Urothelium cell line (cell line): ENCODE results near the gene GTPBP6.

Experiments
- DNase-seq: peaks from one replicate; pipeline ENCODE4 v3.0.0; 2011; ENCODE audit warnings: low spot score, mixed read lengths
- FAIRE-seq: peaks from 2 replicates; lab custom pipeline; 2011; peaks lifted over from hg19 to GRCh38; lab: Jason Lieb, UNC

The GTPBP6 gene

GRCh38 chrX:318739-319578, at the start of gene GTPBP6:
TSS of gene GTPBP6 (minus strand) at chrX:318796. CDS start at chrX:318787, 9 bp downstream.
- FAIRE-seq: no peak
- DNase-seq: peak; percentile 90

DNA sequence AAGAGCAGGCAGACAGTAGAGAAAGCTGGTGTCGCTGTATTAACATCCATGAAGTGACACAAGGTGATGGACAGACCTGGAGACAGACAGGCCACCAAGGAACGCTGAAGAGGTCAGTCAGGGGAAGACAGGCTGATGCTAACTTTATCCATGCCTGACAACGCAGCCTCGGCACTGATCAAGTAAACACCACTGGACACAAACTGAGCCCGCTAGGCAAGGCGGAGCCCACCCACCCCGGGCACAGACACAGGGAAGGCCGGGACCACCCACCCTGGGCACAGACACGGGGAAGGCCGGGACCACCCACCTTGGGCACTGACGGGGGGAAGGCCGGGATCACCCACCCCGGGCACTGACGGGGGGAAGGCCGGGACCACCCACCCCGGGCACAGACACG, 49.3 kb upstream of the GTPBP6 start:
- FAIRE-seq: no peak
- DNase-seq: no peak

DNA sequence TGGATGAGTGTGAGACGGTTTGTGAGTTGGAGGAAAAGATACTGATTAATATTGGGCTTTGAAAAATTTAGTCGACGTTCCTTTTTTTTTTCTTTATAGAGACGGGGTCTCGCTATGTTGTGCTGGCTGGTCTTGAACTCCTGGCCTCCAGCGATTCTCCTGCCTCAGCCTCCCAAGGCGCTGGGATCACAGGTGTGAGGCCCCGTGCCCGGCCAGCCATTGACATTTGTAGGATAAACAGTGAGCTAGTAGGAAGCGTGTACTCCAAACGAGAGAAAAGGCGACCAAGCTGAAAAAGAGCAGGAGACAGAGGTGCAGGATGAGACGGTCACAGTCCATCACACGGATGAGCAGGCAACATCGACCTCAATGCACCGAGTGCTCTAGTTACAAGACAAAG, 48.8 kb upstream of the GTPBP6 start:
- FAIRE-seq: no peak
- no peak for DNase-seq

DNA sequence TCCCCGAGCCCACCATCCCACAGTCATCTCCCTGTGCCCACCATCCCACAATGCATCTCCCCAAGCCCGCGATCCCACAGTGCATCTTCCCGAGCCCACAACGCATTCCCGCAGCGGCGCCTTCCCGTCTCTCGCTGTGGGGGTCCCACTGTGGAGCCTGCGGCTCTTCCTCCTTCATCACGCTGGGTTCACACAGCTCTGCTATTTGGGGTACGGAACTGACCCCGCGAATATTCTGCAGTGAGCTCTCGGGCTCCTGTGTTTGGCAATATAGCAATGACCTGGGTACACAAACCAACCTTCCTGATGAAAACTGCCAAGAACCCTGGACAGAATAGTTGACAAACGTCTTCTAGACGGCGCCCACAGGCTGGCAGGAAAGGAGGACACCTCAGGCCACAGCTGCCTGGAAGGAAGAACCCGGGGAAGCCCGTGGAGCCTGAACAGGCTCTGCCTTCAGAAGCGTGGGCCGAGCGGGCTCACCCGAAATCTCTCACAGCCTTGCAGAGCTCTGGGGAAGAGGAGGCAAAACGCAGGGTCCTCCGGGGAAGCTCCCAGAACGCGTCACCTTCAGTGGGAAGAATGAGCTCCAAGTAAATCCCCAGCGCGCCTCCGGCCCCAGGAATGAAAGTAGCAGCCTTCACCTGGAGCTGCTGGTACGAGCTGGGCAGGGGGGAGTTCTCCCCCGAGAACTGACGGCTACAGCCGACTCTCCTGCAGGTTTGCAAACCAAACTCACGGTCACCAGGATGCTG, 45.2 kb upstream of the GTPBP6 start:
- FAIRE-seq (no peak), DNase-seq (no peak)

DNA sequence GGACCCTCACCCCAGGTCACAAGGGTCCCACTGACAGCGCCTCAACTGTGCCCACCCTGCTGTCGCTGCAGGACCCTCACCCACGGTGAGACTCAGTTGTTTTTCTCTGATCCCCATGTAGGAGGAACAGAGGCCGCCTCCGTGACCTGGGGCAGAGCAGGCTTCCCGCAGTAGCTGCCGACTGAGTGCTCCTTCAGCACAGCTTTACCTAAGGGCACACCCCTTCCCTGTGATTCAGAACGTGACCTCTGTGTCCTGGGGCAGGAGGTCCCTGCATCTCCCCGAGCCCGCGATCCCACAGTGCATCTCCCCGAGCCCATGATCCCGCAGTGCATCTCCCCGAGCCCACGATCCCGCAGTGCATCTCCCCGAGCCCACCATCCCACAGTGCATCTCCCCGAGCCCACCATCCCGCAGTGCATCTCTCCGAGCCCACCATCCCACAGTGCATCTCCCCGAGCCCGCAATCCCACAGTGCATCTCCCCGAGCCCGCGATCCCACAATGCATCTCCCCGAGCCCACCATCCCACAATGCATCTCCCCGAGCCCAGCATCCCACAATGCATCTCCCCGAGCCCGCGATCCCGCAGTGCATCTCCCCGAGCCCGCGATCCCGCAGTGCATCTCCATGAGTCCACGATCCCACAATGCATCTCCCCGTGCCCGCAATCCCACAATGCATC, 44.5 kb upstream of the GTPBP6 start:
- FAIRE-seq (peak; percentile 98), DNase-seq (no peak)

DNA sequence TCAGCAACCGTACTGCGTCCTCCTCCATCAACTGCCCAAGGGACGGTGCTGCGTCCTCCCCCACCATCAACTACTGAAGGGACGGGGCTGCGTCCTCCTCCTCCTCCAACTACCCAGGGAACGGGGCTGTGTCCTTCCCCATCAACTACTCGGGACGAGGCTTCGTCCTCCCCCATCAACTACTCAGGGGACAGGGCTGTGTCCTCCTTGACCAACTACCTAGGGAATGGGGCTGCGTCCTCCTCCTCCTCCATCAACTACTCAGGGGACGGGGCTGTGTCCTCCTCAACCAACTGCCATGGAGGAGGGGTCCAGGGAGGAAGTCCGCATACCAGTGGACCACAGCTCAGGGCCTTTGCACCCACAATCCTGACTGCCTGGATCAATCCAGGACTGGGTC, 43.8 kb upstream of the GTPBP6 start:
- DNase-seq: no peak
- no peak for FAIRE-seq

- FAIRE-seq (no peak), DNase-seq (no peak)
These were observed 42.9 kb upstream of the GTPBP6 start for GRCh38 chrX:361231-362145.

DNA sequence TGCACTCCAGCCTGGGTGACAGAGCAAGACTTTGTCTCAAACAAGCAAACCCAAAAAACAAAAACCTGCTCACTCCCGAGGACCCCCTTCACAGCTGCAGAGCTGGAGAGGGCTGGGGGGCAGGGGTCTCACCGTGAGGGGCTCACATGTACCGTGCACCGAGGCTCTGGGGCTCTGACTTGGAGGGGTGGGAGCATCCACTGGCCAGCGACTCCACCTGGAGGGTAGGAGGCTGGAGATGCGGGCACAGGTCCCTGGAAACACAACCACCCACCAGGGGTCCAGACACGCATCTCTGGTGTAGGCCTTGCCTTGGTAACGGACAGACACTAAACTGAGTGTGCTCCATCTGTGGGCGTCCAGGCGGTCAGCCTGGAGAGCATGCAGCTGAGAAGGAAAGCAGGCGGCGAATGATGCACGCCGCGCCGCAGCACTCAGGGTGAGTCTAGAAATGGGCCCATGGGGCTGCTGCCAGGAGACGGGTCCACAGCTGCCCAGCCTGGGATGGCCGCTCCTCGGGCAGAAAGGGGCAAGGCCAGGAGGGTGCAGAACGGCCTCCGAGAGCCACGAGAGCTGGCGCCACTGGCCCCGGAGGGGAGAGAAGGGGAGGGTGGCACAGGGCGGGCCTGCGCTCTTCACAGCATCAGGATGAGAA, 42.0 kb upstream of the GTPBP6 start:
- FAIRE-seq (no peak), DNase-seq (no peak)

- no peak for FAIRE-seq
- no peak for DNase-seq
These were observed 40.1 kb upstream of the GTPBP6 start for GRCh38 chrX:358651-359143.

DNA sequence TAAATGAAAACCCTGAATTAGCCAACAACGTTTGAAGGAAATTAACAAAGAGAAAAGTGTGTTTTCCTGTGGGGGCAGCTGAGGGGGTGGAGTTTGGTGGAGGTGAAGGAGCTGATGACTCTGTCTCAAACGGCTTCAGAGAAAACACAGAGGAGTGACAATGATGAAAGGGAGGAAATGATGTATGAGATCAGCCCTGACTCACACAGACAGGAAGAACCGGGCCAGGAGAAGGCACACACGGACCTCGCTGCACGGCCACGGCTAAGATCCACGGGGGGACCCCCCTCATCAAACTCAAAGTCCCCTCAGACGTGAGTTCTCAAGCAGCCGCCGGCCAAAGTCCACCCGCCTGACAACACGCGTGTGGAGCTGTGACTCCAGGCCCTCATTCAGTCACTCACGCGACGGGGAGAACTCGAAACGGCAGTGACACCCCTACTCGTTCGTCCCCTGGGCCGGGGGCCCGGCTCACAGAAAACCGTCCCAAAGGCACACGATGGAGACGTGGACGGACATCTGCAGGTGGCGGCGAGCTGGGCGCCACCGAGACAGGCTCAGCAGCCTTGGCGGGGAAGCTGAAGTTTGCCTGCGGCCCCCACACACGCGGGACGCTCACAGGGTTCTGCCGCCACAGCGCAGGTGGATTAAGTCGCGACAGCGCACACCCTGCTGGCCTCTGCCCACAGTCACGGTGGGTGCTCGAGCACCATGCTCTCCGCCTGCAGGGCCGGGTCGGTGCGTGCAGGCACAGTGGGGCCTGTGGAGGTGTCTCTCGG, 39.3 kb upstream of the GTPBP6 start:
- FAIRE-seq (no peak), DNase-seq (peak; percentile 11)

DNA sequence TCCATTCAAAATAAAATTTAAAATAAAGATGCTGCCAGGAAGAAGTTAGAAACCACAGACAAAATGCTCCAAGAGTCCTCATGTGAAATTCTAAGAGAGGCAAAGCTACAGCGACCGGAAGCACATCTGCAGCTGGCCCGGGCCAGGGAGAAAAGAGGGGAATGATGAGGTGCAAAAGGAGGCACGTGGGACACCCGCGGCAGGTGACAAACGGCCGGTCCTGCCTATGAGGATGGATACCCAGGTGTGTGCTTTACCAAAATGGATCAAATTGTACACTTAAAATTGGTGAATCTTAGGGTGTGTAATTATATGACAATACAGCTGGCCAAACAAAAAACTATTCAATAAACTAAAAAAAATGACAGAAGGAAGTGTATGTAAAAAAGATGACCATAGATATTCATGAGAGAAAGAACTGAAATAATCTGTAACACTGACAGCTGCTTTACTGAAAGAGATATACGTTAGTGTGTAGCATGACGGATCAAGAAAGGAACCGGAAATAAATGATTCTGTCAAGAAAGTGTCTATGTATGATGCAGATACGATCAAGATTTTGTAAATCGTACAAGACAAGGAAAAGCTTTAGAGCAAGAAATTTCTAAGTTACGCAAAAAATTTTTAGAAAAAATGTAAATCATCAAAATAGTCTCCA, 38.6 kb upstream of the GTPBP6 start:
- no peak for FAIRE-seq
- no peak for DNase-seq

- no peak for DNase-seq
- FAIRE-seq: no peak
These were observed 37.9 kb upstream of the GTPBP6 start for GRCh38 chrX:356385-357034.

- FAIRE-seq (no peak), DNase-seq (no peak)
These were observed 36.9 kb upstream of the GTPBP6 start for GRCh38 chrX:355329-356050.

DNA sequence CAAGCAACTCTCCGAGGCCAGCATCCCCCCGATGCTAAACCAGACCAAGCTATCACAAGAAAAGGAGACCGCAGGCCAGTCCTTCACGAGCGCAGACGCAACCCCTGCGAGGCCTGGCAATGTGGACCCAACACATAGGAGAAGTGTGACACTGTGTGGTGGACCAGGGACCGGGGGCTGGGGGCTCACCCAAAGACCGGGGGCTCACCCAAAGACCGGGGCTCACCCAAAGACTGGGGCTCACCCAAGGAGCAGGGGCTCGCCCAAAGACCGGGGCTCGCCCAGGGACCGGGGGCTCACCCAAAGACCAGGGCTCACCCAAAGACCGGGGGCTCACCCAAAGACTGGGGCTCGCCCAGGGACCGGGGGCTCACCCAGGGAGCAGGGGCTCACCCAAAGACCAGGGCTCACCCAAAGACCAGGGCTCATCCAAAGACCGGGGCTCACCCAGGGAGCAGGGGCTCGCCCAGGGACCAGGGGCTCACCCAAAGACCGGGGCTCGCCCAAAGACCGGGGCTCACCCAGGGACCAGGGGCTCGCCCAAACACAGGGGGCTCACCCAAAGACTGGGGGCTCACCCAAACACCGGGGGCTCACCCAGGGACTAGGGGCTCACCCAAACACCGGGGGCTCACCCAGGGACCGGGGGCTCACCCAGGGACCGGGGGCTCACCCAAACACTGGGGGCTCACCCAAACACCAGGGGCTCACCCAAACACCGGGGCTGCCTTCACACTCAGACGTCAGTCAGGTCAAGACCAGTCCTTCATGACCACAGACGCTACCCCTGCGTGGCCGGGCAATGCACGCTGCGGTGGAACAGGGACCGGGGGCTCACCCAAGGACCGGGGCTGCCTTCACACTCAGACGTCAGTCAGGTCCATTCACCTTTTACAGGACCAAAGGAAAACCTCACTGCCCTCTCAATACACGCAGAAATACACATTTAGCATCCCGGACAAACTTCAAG, 35.3 kb upstream of the GTPBP6 start:
- FAIRE-seq (no peak), DNase-seq (no peak)

DNA sequence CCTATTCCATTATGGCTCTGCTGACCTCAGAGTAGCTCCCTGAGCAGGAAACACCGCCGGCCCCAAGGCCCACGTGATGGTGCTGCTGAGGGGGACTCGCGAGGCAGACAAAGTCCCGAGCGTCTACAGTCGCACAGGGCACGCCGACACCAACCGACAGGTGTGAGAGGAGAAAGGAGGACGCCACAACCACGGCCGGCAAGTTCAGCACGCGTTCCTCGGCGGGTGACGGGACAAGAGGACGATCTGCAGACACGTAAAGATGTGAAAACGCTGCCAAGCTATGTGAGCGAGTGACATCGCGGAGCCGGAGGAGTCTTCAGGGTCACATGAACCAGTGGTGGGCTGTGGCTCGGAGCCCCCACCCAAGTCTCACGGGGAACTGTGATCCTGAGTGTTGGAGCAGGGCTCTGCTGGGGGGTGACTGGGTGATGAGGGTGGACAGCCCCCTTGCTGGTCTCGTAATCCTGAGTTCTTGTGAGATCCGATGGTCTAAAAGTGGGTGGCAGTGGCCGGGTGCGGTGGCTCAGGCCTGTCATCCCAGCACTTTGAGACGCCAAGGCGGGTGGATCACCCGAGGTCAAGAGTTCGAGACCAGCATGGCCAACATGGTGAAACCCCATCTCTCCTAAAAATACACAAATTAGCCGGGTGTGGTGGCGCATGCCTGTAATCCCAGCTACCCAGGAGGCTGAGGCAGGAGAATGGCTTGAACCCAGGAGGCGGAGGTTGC, 34.2 kb upstream of the GTPBP6 start:
- DNase-seq (no peak), FAIRE-seq (no peak)

DNA sequence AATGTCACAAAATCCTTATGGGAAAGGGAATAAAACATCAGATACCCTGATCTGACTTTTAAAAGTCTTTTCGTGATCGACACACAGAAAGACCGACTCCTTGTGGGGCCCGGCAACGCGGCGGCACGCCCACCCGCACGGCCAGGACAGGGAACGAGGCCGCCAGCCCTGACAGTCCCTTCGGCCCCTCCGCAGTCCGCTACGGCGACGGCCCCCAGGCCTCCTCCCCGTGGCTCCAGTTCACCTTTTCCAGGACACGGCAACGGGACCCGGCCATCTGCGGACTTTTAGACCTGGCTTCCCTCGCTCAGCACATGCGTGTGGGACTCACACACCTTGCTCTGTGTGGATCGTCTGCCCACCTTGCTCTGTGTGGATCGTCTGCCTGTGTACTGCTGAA, 33.6 kb upstream of the GTPBP6 start:
- FAIRE-seq (no peak), DNase-seq (no peak)
